Measurements from ENCODE around the gene CHST13. TPM values are rescaled to one million over a fixed set of nuclear protein-coding genes. Genes with fewer than 3 reads are reported as not detected.

CHST13 gene
- total RNA-seq, 1 donor, result 0.09 TPM

DNA sequence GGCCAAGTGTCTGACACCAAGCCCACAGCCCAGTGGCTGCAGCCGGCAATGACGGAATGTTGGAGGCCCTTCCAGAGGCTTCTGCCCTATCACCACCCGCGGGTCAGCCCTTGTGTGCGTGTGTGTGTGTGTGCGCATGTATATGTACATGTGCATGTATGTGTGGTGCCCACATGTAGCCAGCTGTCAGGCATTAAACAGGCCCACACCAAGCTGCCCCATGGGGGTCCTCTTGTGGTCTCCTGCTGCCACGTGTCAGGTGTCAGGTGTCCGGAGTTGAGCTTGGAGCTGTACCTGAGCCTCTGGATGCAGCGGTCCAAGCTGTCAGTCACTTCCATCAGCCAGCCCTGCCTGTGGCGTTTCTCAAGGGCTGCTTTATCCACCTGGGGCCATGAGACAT lies 20.3 kb upstream of the CHST13 start:
- TF ChIP-seq, protein P1, sequence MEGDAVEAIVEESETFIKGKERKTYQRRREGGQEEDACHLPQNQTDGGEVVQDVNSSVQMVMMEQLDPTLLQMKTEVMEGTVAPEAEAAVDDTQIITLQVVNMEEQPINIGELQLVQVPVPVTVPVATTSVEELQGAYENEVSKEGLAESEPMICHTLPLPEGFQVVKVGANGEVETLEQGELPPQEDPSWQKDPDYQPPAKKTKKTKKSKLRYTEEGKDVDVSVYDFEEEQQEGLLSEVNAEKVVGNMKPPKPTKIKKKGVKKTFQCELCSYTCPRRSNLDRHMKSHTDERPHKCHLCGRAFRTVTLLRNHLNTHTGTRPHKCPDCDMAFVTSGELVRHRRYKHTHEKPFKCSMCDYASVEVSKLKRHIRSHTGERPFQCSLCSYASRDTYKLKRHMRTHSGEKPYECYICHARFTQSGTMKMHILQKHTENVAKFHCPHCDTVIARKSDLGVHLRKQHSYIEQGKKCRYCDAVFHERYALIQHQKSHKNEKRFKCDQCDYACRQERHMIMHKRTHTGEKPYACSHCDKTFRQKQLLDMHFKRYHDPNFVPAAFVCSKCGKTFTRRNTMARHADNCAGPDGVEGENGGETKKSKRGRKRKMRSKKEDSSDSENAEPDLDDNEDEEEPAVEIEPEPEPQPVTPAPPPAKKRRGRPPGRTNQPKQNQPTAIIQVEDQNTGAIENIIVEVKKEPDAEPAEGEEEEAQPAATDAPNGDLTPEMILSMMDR (IDR thresholded peaks at IDR 0.05; ENCODE audit: insufficient read depth, low read length), result no peak
- no peak for DNase-seq (ENCODE audit: low read depth)
- H3K4me3 ChIP-seq (ENCODE audit: low read depth, low read length), result no peak overlapping the region

DNA sequence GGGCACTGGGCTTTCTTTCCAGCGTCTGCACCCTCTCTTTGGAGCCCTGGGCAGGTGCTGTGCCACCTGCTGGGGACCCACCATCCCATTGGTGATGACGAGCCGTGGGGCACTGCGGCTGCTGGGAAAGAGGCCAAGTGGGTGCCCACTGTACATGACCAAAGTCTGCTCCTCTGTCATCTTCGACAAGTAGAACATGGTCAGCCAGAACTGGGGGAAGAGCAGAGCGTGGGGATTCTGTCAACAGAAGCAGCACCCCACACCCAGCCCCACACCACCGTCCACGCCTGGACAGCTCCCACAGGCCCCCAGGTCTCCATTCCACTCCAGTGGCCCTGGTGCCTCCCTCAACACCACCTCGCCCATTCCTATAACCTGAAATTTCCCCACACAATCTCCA lies 16.1 kb upstream of the CHST13 start:
- TF ChIP-seq, protein P1 (IDR thresholded peaks at IDR 0.05; ENCODE audit: insufficient read depth, low read length), result no peak
- no peak overlapping the region for H3K4me3 ChIP-seq (ENCODE audit: low read depth, low read length)
- DNase-seq (ENCODE audit: low read depth), result no peak

GRCh38 chr3:126508564-126508964 lies 15.4 kb upstream of the CHST13 start:
- TF ChIP-seq, protein P1 (IDR thresholded peaks at IDR 0.05; ENCODE audit: insufficient read depth, low read length), result no peak
- DNase-seq (ENCODE audit: low read depth), result peak; percentile 41
- H3K4me3 ChIP-seq (ENCODE audit: low read depth, low read length), result no peak overlapping the region

GRCh38 chr3:126509597-126510307 lies 14.2 kb upstream of the CHST13 start:
- H3K4me3 ChIP-seq (ENCODE audit: low read depth, low read length), result no peak overlapping the region
- no peak for DNase-seq (ENCODE audit: low read depth)
- TF ChIP-seq, protein P1 (IDR thresholded peaks at IDR 0.05; ENCODE audit: insufficient read depth, low read length), result no peak

- H3K4me3 ChIP-seq (ENCODE audit: low read depth, low read length), result no peak overlapping the region
- no peak for DNase-seq (ENCODE audit: low read depth)
- TF ChIP-seq, protein P1 (IDR thresholded peaks at IDR 0.05; ENCODE audit: insufficient read depth, low read length), result no peak
Observed at GRCh38 chr3:126510308-126510910, 13.5 kb upstream of the CHST13 start.

- TF ChIP-seq, protein P1 (IDR thresholded peaks at IDR 0.05; ENCODE audit: insufficient read depth, low read length), result no peak
- no peak overlapping the region for H3K4me3 ChIP-seq (ENCODE audit: low read depth, low read length)
- DNase-seq (ENCODE audit: low read depth), result no peak
Observed at GRCh38 chr3:126511291-126511690, 12.7 kb upstream of the CHST13 start.

Data from fibroblast of the aortic adventitia (primary cell).